Prostate gland (tissue), 2 donors: Measurements from ENCODE around the gene PSMD14.

Experiments
- POLR2A ChIP-seq: fragments of 450-650 bp; IDR thresholded peaks from one replicate; pipeline ENCODE4 v1.6.1; 2016; ENCODE audit warnings: antibody characterized with exemption, mild to moderate bottlenecking
- TF ChIP-seq, protein P1 (sequence below), 4 experiments: fragments of 200-600 bp in 2 of 4; fragments of 450-650 bp in 2 of 4; sonication (generic) in 2 of 4; IDR thresholded peaks; 1 replicate in 3 of 4; 2 replicates in 1 of 4; pipeline ENCODE4 v1.5.1; 2016 to 2019; ENCODE audit warnings: antibody characterized with exemption in 4 of 4, mild to moderate bottlenecking in 2 of 4, moderate library complexity in 2 of 4

GRCh38 chr2:161283926-161284325 lies 24.3 kb upstream of the PSMD14 start:
- TF ChIP-seq, protein P1, sequence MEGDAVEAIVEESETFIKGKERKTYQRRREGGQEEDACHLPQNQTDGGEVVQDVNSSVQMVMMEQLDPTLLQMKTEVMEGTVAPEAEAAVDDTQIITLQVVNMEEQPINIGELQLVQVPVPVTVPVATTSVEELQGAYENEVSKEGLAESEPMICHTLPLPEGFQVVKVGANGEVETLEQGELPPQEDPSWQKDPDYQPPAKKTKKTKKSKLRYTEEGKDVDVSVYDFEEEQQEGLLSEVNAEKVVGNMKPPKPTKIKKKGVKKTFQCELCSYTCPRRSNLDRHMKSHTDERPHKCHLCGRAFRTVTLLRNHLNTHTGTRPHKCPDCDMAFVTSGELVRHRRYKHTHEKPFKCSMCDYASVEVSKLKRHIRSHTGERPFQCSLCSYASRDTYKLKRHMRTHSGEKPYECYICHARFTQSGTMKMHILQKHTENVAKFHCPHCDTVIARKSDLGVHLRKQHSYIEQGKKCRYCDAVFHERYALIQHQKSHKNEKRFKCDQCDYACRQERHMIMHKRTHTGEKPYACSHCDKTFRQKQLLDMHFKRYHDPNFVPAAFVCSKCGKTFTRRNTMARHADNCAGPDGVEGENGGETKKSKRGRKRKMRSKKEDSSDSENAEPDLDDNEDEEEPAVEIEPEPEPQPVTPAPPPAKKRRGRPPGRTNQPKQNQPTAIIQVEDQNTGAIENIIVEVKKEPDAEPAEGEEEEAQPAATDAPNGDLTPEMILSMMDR (IDR thresholded peaks at IDR 0.05) = no peak
- no peak for TF ChIP-seq POLR2A
